Stimulated activated CD4-positive, alpha-beta T cell treated with anti-CD3 and anti-CD28 coated beads, Interleukin-4, amount 100 ng/mL, for 48 hours (primary cell): ENCODE data around the gene PPP2R3A.
"Not testable (repeated sequence)": the region's sequence is repeated elsewhere in the genome, so short reads cannot be mapped to it uniquely, and the experiment has no call there.

Source experiments
- DNase-seq, 2 donors: peaks; one replicate each; pipeline ENCODE4 v3.0.0-alpha.2; 2020; ENCODE audit warnings: low read depth in 2 of 2

PPP2R3A gene

GRCh38 chr3:136149667-136150066 is 184.1 kb downstream of the PPP2R3A start:
- DNase-seq, result no peak

- DNase-seq, result no peak
These were observed 185.7 kb downstream of the PPP2R3A start for GRCh38 chr3:136151219-136151618.

GRCh38 chr3:136152176-136152843 is 186.8 kb downstream of the PPP2R3A start:
- DNase-seq, result no peak

- no peak for DNase-seq
These were observed 187.4 kb downstream of the PPP2R3A start for GRCh38 chr3:136152963-136153362.

GRCh38 chr3:136161516-136161915 is 196.0 kb downstream of the PPP2R3A start:
- DNase-seq, result no peak

- DNase-seq, result no peak
These were observed 196.8 kb downstream of the PPP2R3A start for GRCh38 chr3:136162322-136162721.

GRCh38 chr3:136163607-136164006 is 198.1 kb downstream of the PPP2R3A start:
- DNase-seq, result not testable (repeated sequence)

- no peak for DNase-seq
These were observed 201.0 kb downstream of the PPP2R3A start for GRCh38 chr3:136166507-136166906.

GRCh38 chr3:136168236-136168635 is 202.7 kb downstream of the PPP2R3A start:
- not testable (repeated sequence) for DNase-seq

GRCh38 chr3:136171097-136171542 is 205.6 kb downstream of the PPP2R3A start:
- DNase-seq, result no peak

- DNase-seq, result no peak
These were observed 208.5 kb downstream of the PPP2R3A start for GRCh38 chr3:136173939-136174490.

GRCh38 chr3:136177876-136178275 is 212.3 kb downstream of the PPP2R3A start:
- DNase-seq, result no peak

- DNase-seq, result no peak
These were observed 216.2 kb downstream of the PPP2R3A start for GRCh38 chr3:136181741-136182140.

- DNase-seq, result no peak
These were observed 219.2 kb downstream of the PPP2R3A start for GRCh38 chr3:136184703-136185102.

GRCh38 chr3:136186344-136186743 is 220.8 kb downstream of the PPP2R3A start:
- DNase-seq, result no peak

GRCh38 chr3:136186846-136187245 is 221.3 kb downstream of the PPP2R3A start:
- no peak for DNase-seq

GRCh38 chr3:136187868-136188267 is 222.3 kb downstream of the PPP2R3A start:
- DNase-seq, result no peak

GRCh38 chr3:136189043-136189442 is 223.5 kb downstream of the PPP2R3A start:
- DNase-seq, result no peak

- no peak for DNase-seq
These were observed 224.5 kb downstream of the PPP2R3A start for GRCh38 chr3:136189859-136190617.

GRCh38 chr3:136192195-136192594 is 226.7 kb downstream of the PPP2R3A start:
- DNase-seq, result not testable (repeated sequence)

GRCh38 chr3:136192831-136193230 is 227.3 kb downstream of the PPP2R3A start:
- DNase-seq, result no peak

GRCh38 chr3:136193278-136194054 is 227.9 kb downstream of the PPP2R3A start:
- no peak for DNase-seq
